ENCODE data around the gene SLC18B1.
A peak's percentile ranks its signal among the peaks of the same experiment; 100 is the strongest.

SLC18B1 gene

GRCh38 chr6:132763269-132763668 is 35.2 kb downstream of the SLC18B1 start:
- in situ Hi-C loops (cut with MboI; ENCODE audit: low sequenced_read_pairs, unreplicated experiment) = loop anchor here (10.0 to 25.0 kb wide), 2 partner anchors 238 to 476 kb away; no protein-coding TSS in a partner anchor
- TF ChIP-seq, protein P1, sequence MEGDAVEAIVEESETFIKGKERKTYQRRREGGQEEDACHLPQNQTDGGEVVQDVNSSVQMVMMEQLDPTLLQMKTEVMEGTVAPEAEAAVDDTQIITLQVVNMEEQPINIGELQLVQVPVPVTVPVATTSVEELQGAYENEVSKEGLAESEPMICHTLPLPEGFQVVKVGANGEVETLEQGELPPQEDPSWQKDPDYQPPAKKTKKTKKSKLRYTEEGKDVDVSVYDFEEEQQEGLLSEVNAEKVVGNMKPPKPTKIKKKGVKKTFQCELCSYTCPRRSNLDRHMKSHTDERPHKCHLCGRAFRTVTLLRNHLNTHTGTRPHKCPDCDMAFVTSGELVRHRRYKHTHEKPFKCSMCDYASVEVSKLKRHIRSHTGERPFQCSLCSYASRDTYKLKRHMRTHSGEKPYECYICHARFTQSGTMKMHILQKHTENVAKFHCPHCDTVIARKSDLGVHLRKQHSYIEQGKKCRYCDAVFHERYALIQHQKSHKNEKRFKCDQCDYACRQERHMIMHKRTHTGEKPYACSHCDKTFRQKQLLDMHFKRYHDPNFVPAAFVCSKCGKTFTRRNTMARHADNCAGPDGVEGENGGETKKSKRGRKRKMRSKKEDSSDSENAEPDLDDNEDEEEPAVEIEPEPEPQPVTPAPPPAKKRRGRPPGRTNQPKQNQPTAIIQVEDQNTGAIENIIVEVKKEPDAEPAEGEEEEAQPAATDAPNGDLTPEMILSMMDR (IDR thresholded peaks at IDR 0.05; ENCODE audit: borderline replicate concordance, control extremely low read depth, extremely low read depth, insufficient read depth, missing control alignments) = no peak
- peak; percentile 63 for DNase-seq (ENCODE audit: low spot score)

DNA sequence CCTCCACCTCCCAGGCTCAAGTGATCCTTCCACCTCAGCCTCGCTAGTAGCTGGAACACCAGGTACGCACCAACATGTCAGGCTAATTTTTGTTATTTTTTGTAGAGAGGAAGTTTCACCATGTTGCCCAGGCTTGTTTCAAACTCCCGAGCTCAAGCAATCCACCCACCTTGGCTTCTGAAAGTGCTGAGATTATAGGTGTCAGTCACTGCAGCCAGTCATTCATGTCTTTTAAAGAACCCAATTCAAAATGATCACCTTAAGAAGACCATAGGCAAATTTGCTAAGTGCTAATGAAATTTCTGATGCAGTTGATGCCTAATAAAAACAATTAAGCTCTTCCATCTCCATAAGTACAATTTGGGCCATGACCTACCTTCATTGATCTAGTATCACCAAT is 38.2 kb downstream of the SLC18B1 start:
- TF ChIP-seq, protein P1 (IDR thresholded peaks at IDR 0.05; ENCODE audit: borderline replicate concordance, control extremely low read depth, extremely low read depth, insufficient read depth, missing control alignments) = no peak
- no peak for DNase-seq (ENCODE audit: low spot score)
- in situ Hi-C loops (cut with MboI; ENCODE audit: low sequenced_read_pairs, unreplicated experiment) = loop anchor here (10.0 to 25.0 kb wide), 2 partner anchors 235 to 473 kb away; no protein-coding TSS in a partner anchor

DNA sequence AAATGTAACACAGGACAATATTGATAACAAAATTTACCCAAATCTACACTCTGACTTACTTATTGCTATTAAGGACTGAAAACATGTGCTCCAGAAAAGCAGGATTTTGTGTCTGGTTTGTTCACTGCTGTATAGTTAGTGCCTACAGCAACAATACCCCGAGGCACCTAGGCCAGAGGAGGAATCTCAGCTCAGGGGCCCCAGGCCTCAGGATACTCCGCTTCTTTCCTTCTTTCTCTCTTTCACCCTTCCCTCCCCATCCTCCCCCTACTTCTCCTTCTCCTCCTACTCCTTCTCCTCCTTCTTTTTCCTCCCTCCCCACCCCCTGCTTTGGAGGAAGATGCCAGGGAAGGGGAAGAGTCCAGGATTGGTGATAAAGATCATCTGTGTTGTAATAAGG is 39.7 kb downstream of the SLC18B1 start:
- TF ChIP-seq, protein P1 (IDR thresholded peaks at IDR 0.05; ENCODE audit: borderline replicate concordance, control extremely low read depth, extremely low read depth, insufficient read depth, missing control alignments) = no peak
- in situ Hi-C loops (cut with MboI; ENCODE audit: low sequenced_read_pairs, unreplicated experiment) = loop anchor here (25.0 kb wide), 1 partner anchor 471 kb away; no protein-coding TSS in a partner anchor
- DNase-seq (ENCODE audit: low spot score) = no peak

GRCh38 chr6:132752255-132752654 is 46.2 kb downstream of the SLC18B1 start:
- DNase-seq (ENCODE audit: low spot score) = no peak
- in situ Hi-C loops (cut with MboI; ENCODE audit: low sequenced_read_pairs, unreplicated experiment) = loop anchor here (25.0 kb wide), 1 partner anchor 465 kb away; no protein-coding TSS in a partner anchor
- TF ChIP-seq, protein P1 (IDR thresholded peaks at IDR 0.05; ENCODE audit: borderline replicate concordance, control extremely low read depth, extremely low read depth, insufficient read depth, missing control alignments) = no peak

DNA sequence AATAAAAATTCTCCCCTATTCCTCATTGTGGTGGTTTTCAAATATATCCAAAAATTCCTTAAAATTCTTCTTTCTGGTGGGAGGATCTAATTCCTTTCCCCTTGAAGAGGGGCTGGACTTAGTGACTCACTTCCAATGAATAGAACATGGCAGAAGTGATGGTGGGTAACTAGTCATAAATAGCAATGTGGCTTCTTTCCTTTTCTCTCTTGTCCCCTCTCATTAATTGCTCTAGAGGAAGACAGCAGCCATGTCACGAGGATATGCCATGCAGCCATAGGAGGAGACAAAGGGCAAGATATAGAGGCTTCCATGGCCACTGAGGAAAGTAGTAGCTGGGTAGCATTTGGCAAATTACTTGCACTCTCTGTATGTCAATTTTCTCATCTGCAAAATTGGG is 46.6 kb downstream of the SLC18B1 start:
- in situ Hi-C loops (cut with MboI; ENCODE audit: low sequenced_read_pairs, unreplicated experiment) = loop anchor here (25.0 kb wide), 1 partner anchor 465 kb away; no protein-coding TSS in a partner anchor
- TF ChIP-seq, protein P1 (IDR thresholded peaks at IDR 0.05; ENCODE audit: borderline replicate concordance, control extremely low read depth, extremely low read depth, insufficient read depth, missing control alignments) = no peak
- DNase-seq (ENCODE audit: low spot score) = no peak

DNA sequence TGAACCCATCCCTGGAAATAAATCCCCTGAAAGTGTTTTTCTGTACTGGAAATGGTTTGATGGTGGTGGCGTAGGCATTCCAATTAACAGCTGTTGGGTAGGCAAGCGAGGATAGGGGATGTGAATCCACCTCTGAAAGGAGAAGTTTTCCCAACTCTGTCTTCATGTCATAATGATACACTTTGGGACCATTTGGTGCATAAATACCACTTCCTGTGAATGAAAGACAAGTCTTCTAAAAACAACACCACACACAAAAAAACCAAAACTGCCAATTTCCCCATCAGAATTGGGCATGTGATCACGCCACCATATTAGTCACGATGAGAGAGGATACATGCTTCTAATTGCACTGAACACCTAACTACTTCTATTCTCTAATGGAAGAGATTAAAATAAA is 47.1 kb downstream of the SLC18B1 start:
- TF ChIP-seq, protein P1 (IDR thresholded peaks at IDR 0.05; ENCODE audit: borderline replicate concordance, control extremely low read depth, extremely low read depth, insufficient read depth, missing control alignments) = no peak
- in situ Hi-C loops (cut with MboI; ENCODE audit: low sequenced_read_pairs, unreplicated experiment) = loop anchor here (25.0 kb wide), 1 partner anchor 464 kb away; no protein-coding TSS in a partner anchor
- no peak for DNase-seq (ENCODE audit: low spot score)

All from GM13976 (cell line).